SK-N-SH (cell line): ENCODE results near the gene WFDC2. TPM values are rescaled to one million over a fixed set of nuclear protein-coding genes. Genes with fewer than 3 reads are reported as not detected.

Experiments
- CTCF ChIA-PET: fragments of 300-600, 350-600 bp; formaldehyde crosslinking; extraction: SDS; loops from one replicate; lab custom pipeline; 2021; lab: Yijun Ruan, JAX
- POLR2A ChIA-PET: fragments of 350-600 bp; sonication (Branson Sonifier 250); formaldehyde crosslinking; extraction: SDS; loops from one replicate; lab custom pipeline; 2020; ENCODE audit warnings: antibody characterized with exemption, inconsistent platforms; lab: Yijun Ruan, JAX
- DNase-seq: peaks from one replicate; pipeline ENCODE4 v3.0.0; 2012
- H2AFZ ChIP-seq: fragments of 200-600 bp; sonication (generic); 2 replicates; pipeline ENCODE4 v1.8.1; 2016; ENCODE audit warnings: antibody characterized with exemption, mild to moderate bottlenecking, low read depth
- H3F3A ChIP-seq: fragments of 200-600 bp; sonication (generic); replicated peaks from 2 replicates; pipeline ENCODE3; 2016; ENCODE audit warnings: antibody characterized with exemption, mild to moderate bottlenecking; ENCODE audit not compliant: insufficient read depth
- H3K27ac ChIP-seq, 2 experiments: fragments of 200-500 bp in 1 of 2; fragments of 200-600 bp in 1 of 2; sonication (Bioruptor generic) in 1 of 2; sonication (generic), shearing (Covaris generic) in 1 of 2; 2 replicates each; pipeline versions ENCODE4 v1.5.1 to v1.6.1; 2014 to 2016; ENCODE audit warnings: low read depth in 2 of 2, inconsistent platforms in 1 of 2, low read length in 1 of 2, mild to moderate bottlenecking in 1 of 2, mixed read lengths in 1 of 2
- H3K27me3 ChIP-seq: fragments of 200-600 bp; sonication (generic), shearing (Covaris generic); 2 replicates; pipeline ENCODE4 v1.6.1; 2016; ENCODE audit warnings: mixed run types; ENCODE audit not compliant: insufficient read depth
- H3K36me3 ChIP-seq, 2 experiments: fragments of 200-500 bp in 1 of 2; fragments of 200-600 bp in 1 of 2; sonication (Bioruptor generic) in 1 of 2; sonication (generic) in 1 of 2; replicated peaks in 1 of 2; 2 replicates each; pipeline versions ENCODE3 to v1.5.1; 2014 to 2016; ENCODE audit warnings: low read length in 1 of 2, mild to moderate bottlenecking in 1 of 2; ENCODE audit not compliant: insufficient read depth in 2 of 2, control insufficient read depth in 1 of 2
- H3K4me1 ChIP-seq, 2 experiments: fragments of 200-500 bp in 1 of 2; fragments of 200-600 bp in 1 of 2; sonication (Bioruptor generic) in 1 of 2; sonication (generic), shearing (Covaris generic) in 1 of 2; 2 replicates each; pipeline versions ENCODE4 v1.5.1 to v1.6.1; 2014 to 2016; ENCODE audit warnings: low read depth in 1 of 2, low read length in 1 of 2, mixed run types in 1 of 2; ENCODE audit not compliant: insufficient read depth in 2 of 2, control insufficient read depth in 1 of 2
- H3K4me2 ChIP-seq: fragments of 200-600 bp; sonication (generic), shearing (Covaris generic); 2 replicates; pipeline ENCODE4 v1.6.1; 2017; ENCODE audit warnings: mixed run types
- H3K4me3 ChIP-seq, 2 experiments: fragments of 200-500 bp in 1 of 2; fragments of 200-600 bp in 1 of 2; sonication (Bioruptor generic) in 1 of 2; sonication (generic), shearing (Covaris generic) in 1 of 2; 2 replicates each; pipeline versions ENCODE4 v1.5.1 to v1.8.1; 2014 to 2016; ENCODE audit warnings: low read depth in 2 of 2, inconsistent platforms in 1 of 2, low read length in 1 of 2, mild to moderate bottlenecking in 1 of 2, mixed read lengths in 1 of 2, moderate library complexity in 1 of 2
- H3K79me2 ChIP-seq: fragments of 200-600 bp; sonication (generic); 2 replicates; pipeline ENCODE4 v1.8.1; 2017; ENCODE audit warnings: mild to moderate bottlenecking; ENCODE audit not compliant: insufficient read depth
- H3K9ac ChIP-seq: fragments of 200-600 bp; sonication (generic); 2 replicates; pipeline ENCODE4 v1.6.1; 2017; ENCODE audit warnings: mixed run types
- H3K9me2 ChIP-seq: fragments of 200-600 bp; sonication (generic); 2 replicates; pipeline ENCODE4 v1.6.1; 2017; ENCODE audit warnings: mixed run types
- H3K9me3 ChIP-seq: fragments of 200-600 bp; sonication (generic); 2 replicates; pipeline ENCODE4 v1.6.1; 2017; ENCODE audit warnings: mixed run types, mild to moderate bottlenecking, moderate library complexity
- H4K20me1 ChIP-seq: fragments of 200-600 bp; sonication (generic); 2 replicates; pipeline ENCODE4 v1.6.1; 2017; ENCODE audit warnings: mild to moderate bottlenecking, mixed run types; ENCODE audit not compliant: insufficient read depth
- CHD2 ChIP-seq: fragments of 150-350 bp; IDR thresholded peaks from 2 replicates; pipeline ENCODE4 v1.6.1; 2018; ENCODE audit warnings: low read length; ENCODE audit not compliant: partially characterized antibody
- ELF1 ChIP-seq: IDR thresholded peaks from 2 replicates; pipeline ENCODE4 v1.4.0; 2012
- EZH2phosphoT487 ChIP-seq: fragments of 200-600 bp; sonication (generic); IDR thresholded peaks from 2 replicates; pipeline ENCODE4 v1.6.1; 2017; ENCODE audit warnings: low read depth, mixed run types, mild to moderate bottlenecking, antibody characterized with exemption, moderate library complexity, borderline replicate concordance
- FOSL2 ChIP-seq: IDR thresholded peaks from 2 replicates; pipeline ENCODE4 v1.4.0; 2012; ENCODE audit warnings: low read depth, mild to moderate bottlenecking, moderate library complexity, borderline replicate concordance
- FOXM1 ChIP-seq: IDR thresholded peaks from 2 replicates; pipeline ENCODE4 v1.4.0; 2012; ENCODE audit warnings: low read depth, mild to moderate bottlenecking
- GABPA ChIP-seq: IDR thresholded peaks from 2 replicates; pipeline ENCODE4 v1.4.0; 2012; ENCODE audit warnings: low read depth, mild to moderate bottlenecking
- GATA2 ChIP-seq: sonication (generic); formaldehyde crosslinking; IDR thresholded peaks from 2 replicates; pipeline ENCODE4 v1.5.0; 2020; ENCODE audit warnings: mild to moderate bottlenecking, missing genetic modification reagents
- JUND ChIP-seq: IDR thresholded peaks from 2 replicates; pipeline ENCODE4 v1.4.0; 2012
- MAX ChIP-seq: IDR thresholded peaks from 2 replicates; pipeline ENCODE4 v1.4.0; 2012; ENCODE audit warnings: low read depth
- MXI1 ChIP-seq: IDR thresholded peaks from 2 replicates; pipeline ENCODE4 v1.6.1; 2012; ENCODE audit warnings: mild to moderate bottlenecking, low read depth, low read length, improper control_type of control experiment
- NFIC ChIP-seq: IDR thresholded peaks from 2 replicates; pipeline ENCODE4 v1.4.0; 2012; ENCODE audit warnings: borderline replicate concordance
- PBX3 ChIP-seq: IDR thresholded peaks from 2 replicates; pipeline ENCODE4; 2012
- RAD21 ChIP-seq: IDR thresholded peaks from 2 replicates; pipeline ENCODE4 v1.6.1; 2012; ENCODE audit warnings: mild to moderate bottlenecking, low read length
- REST ChIP-seq: IDR thresholded peaks from 2 replicates; pipeline ENCODE4 v1.6.1; 2012; ENCODE audit warnings: mild to moderate bottlenecking, low read depth, low read length, moderate library complexity
- RXRA ChIP-seq: IDR thresholded peaks from 2 replicates; pipeline ENCODE4 v1.4.0; 2012; ENCODE audit warnings: low read depth, mild to moderate bottlenecking, borderline replicate concordance
- SIN3A ChIP-seq: IDR thresholded peaks from 2 replicates; pipeline ENCODE4 v1.6.1; 2012; ENCODE audit warnings: low read depth, mild to moderate bottlenecking, low read length, moderate library complexity, borderline replicate concordance
- TCF12 ChIP-seq: IDR thresholded peaks from 2 replicates; pipeline ENCODE4 v1.4.0; 2012
- TEAD4 ChIP-seq: IDR thresholded peaks from 2 replicates; pipeline ENCODE4 v1.4.0; 2012; ENCODE audit warnings: mild to moderate bottlenecking, borderline replicate concordance; ENCODE audit not compliant: insufficient read depth
- USF2 ChIP-seq: fragments of 150-350 bp; IDR thresholded peaks from 2 replicates; pipeline ENCODE4 v1.6.1; 2017; ENCODE audit warnings: antibody characterized with exemption, low read length, low read depth, borderline replicate concordance
- WGBS: methylation state at CpG from one replicate; pipeline ENCODE4 v1.1.6; 2017; ENCODE audit warnings: low lambda C conversion rate; 5-methylcytosine and 5-hydroxymethylcytosine counted together
- polyA plus RNA-seq, 3 experiments: library from polyadenylated mRNA; depleted of rRNA; stranded (reverse); fragments of >200 nt; gene quantifications; 2 replicates each; pipeline ENCODE4 v1.2.3, GENCODE V29; 2012

Gene WFDC2
- polyA plus RNA-seq, 1 of the 3 experiments (the other 2 are of a cell fraction), result 0.21 TPM

- no peaks in the 10 kb centered on the region for H3K9me3 ChIP-seq
- H3K79me2 ChIP-seq, result no peaks in the 10 kb centered on the region
- H3K4me1 ChIP-seq, result no peaks in the 10 kb centered on the region
- H3K27me3 ChIP-seq, result no peaks in the 10 kb centered on the region; the same call in 1 of the 2 replicates
- TF ChIP-seq PBX3 (peak; percentile 78), EZH2phosphoT487 (no peak), USF2 (no peak), TEAD4 (no peak), FOXM1 (no peak), REST (no peak), MXI1 (no peak), NFIC (peak; percentile 25; the same call in 1 of the 2 replicates), RXRA (no peak), MAX (0 out of 2 replicates have a peak, but pooled peaks have one; percentile 38), RAD21 (no peak), GABPA (no peak), SIN3A (no peak), JUND (peak; percentile 58), TCF12 (peak; percentile 67), FOSL2 (peak; percentile 70; the same call in 1 of the 2 replicates), CHD2 (no peak), ELF1 (no peak), GATA2 (CRISPR knock-in tag) (no peak)
- H4K20me1 ChIP-seq, result no peaks in the 10 kb centered on the region
- H3K36me3 ChIP-seq, result no peaks in the 10 kb centered on the region
- ChIA-PET POLR2A (no interaction called here), CTCF (no interaction called here)
- DNase-seq, result no peak
- H3K4me3 ChIP-seq, result no peak overlapping the region
- H2AFZ ChIP-seq, result no peak overlapping the region; the same call in 1 of the 2 replicates
- WGBS, result 25% methylated on average over 5 of the region's 5 CpGs
- no peak overlapping the region for H3K4me2 ChIP-seq
- H3K9me2 ChIP-seq, result no peaks in the 10 kb centered on the region
- peaks cover 6% of the 10 kb centered on the region for H3F3A ChIP-seq
- no peak overlapping the region for H3K27ac ChIP-seq
- H3K9ac ChIP-seq, result no peak overlapping the region
These were observed 37.7 kb downstream of the WFDC2 start for GRCh38 chr20:45507011-45507820.
